K562 (cell line): ENCODE measurements around the gene COPE.

Source experiments
- ELF1 ChIP-seq: fragments of 200-800 bp; sonication (Bioruptor generic); IDR thresholded peaks from 2 replicates; pipeline ENCODE4 v1.6.1; 2016; ENCODE audit warnings: missing genetic modification characterization, missing compliant biosample characterization
- ELF2 ChIP-seq: fragments of 250-450 bp; sonication (Bioruptor Pico); IDR thresholded peaks from 2 replicates; pipeline ENCODE4 v1.5.0; 2021; ENCODE audit warnings: mild to moderate bottlenecking
- EZH2 ChIP-seq: IDR thresholded peaks from 2 replicates; pipeline ENCODE4 v1.6.1; 2012; ENCODE audit warnings: low read depth, mild to moderate bottlenecking, inconsistent platforms, low read length, borderline replicate concordance
- FOXJ3 ChIP-seq: sonication (generic); formaldehyde crosslinking; IDR thresholded peaks from 2 replicates; pipeline ENCODE4 v1.4.0; 2020; ENCODE audit warnings: mild to moderate bottlenecking, missing genetic modification reagents
- HDAC3 ChIP-seq: fragments of 450-650 bp; IDR thresholded peaks from 2 replicates; pipeline ENCODE4 v1.6.1; 2018; ENCODE audit warnings: borderline replicate concordance, mild to moderate bottlenecking, moderate library complexity; ENCODE audit not compliant: partially characterized antibody
- HNRNPLL ChIP-seq: fragments of 200-400 bp; formaldehyde crosslinking; IDR thresholded peaks from 2 replicates; pipeline ENCODE4 v1.6.1; 2017; ENCODE audit warnings: low read length, low read depth, mild to moderate bottlenecking; ENCODE audit not compliant: poor library complexity, severe bottlenecking
- MXD1 ChIP-seq: fragments of 250-450 bp; sonication (Bioruptor Pico); IDR thresholded peaks from 2 replicates; pipeline ENCODE4 v1.8.0; 2021; ENCODE audit warnings: borderline replicate concordance, mild to moderate bottlenecking, moderate library complexity; ENCODE audit not compliant: poor library complexity, severe bottlenecking
- POLR2A ChIP-seq: fragments of 450-650 bp; conservative IDR thresholded peaks from 2 replicates; pipeline ENCODE4 v1.6.1; 2016
- SREBF2 ChIP-seq: sonication (generic); formaldehyde crosslinking; IDR thresholded peaks from 2 replicates; pipeline ENCODE4 v1.4.0; 2020; ENCODE audit warnings: mild to moderate bottlenecking, missing genetic modification reagents
- XRCC4 ChIP-seq: IDR thresholded peaks from one replicate; pipeline ENCODE4 v1.6.1; 2011; ENCODE audit not compliant: insufficient read depth, insufficient read length; ENCODE audit errors: extremely low read depth
- TF ChIP-seq, protein P1 (sequence below), 3 experiments: IDR thresholded peaks in 2 of 3; conservative IDR thresholded peaks in 1 of 3; 2 replicates each; pipeline ENCODE4 v1.5.1; 2011 to 2012; ENCODE audit warnings: low read length in 3 of 3, mild to moderate bottlenecking in 3 of 3, control low read depth in 2 of 3, improper control_type of control experiment in 1 of 3, inconsistent platforms in 1 of 3, low read depth in 1 of 3, mixed read lengths in 1 of 3, moderate library complexity in 1 of 3; ENCODE audit not compliant: insufficient read depth in 2 of 3
- TF ChIP-seq, protein P2 (sequence below): fragments of 450-650 bp; IDR thresholded peaks from 2 replicates; pipeline ENCODE4 v1.6.1; 2017; ENCODE audit warnings: antibody characterized with exemption, mild to moderate bottlenecking

DNA sequence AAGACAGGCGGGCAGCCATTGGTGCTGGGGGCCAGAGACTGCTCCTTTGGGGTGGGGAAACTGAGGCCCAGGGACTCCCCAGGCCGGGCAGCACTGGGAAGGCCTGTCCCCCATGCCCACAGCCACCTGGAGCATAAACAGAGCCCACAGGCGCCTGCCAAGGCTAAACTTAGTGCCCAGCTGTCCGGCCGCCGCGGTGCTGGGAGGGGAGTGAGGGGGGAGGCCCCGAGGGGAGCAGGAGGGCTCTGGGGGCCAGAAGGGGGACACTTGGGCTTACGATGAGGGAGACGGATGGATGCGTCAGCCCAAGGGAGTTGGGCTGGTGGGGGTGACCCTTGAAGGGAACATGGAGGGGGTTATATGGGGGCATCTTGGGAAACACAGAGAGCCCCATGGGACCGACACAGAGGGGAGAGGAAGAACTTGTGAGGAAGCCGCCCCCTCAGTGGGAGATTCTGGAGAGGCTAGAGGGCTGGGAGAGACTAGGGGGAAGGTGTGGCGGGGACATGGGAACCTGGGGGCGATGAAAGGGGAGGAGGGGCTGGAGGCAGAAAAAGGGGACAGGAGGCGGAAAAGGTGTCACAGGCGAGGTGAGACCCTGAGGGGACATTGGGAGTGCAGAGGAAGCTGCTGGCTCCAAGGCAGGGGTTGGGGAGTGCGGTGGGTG is 25.5 kb downstream of the COPE start:
- TF ChIP-seq ELF2 (CRISPR knock-in tag): no peak
- TF ChIP-seq, protein P1, sequence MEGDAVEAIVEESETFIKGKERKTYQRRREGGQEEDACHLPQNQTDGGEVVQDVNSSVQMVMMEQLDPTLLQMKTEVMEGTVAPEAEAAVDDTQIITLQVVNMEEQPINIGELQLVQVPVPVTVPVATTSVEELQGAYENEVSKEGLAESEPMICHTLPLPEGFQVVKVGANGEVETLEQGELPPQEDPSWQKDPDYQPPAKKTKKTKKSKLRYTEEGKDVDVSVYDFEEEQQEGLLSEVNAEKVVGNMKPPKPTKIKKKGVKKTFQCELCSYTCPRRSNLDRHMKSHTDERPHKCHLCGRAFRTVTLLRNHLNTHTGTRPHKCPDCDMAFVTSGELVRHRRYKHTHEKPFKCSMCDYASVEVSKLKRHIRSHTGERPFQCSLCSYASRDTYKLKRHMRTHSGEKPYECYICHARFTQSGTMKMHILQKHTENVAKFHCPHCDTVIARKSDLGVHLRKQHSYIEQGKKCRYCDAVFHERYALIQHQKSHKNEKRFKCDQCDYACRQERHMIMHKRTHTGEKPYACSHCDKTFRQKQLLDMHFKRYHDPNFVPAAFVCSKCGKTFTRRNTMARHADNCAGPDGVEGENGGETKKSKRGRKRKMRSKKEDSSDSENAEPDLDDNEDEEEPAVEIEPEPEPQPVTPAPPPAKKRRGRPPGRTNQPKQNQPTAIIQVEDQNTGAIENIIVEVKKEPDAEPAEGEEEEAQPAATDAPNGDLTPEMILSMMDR (IDR thresholded peaks at IDR 0.05 in 2 of 3, conservative IDR thresholded peaks at IDR 0.05 in 1 of 3; ENCODE audit: insufficient read depth in 2 of 3, low read depth in 1 of 3, low read length in 3 of 3): no peak
- TF ChIP-seq XRCC4: no peak
- no peak for TF ChIP-seq EZH2
- TF ChIP-seq HDAC3: no peak
- no peak for TF ChIP-seq ELF1 (tag)
- TF ChIP-seq HNRNPLL: no peak
- TF ChIP-seq FOXJ3 (CRISPR knock-in tag): no peak
- no peak for TF ChIP-seq SREBF2 (CRISPR knock-in tag)
- TF ChIP-seq POLR2A: no peak
- TF ChIP-seq MXD1 (CRISPR knock-in tag): no peak
- TF ChIP-seq, protein P2, sequence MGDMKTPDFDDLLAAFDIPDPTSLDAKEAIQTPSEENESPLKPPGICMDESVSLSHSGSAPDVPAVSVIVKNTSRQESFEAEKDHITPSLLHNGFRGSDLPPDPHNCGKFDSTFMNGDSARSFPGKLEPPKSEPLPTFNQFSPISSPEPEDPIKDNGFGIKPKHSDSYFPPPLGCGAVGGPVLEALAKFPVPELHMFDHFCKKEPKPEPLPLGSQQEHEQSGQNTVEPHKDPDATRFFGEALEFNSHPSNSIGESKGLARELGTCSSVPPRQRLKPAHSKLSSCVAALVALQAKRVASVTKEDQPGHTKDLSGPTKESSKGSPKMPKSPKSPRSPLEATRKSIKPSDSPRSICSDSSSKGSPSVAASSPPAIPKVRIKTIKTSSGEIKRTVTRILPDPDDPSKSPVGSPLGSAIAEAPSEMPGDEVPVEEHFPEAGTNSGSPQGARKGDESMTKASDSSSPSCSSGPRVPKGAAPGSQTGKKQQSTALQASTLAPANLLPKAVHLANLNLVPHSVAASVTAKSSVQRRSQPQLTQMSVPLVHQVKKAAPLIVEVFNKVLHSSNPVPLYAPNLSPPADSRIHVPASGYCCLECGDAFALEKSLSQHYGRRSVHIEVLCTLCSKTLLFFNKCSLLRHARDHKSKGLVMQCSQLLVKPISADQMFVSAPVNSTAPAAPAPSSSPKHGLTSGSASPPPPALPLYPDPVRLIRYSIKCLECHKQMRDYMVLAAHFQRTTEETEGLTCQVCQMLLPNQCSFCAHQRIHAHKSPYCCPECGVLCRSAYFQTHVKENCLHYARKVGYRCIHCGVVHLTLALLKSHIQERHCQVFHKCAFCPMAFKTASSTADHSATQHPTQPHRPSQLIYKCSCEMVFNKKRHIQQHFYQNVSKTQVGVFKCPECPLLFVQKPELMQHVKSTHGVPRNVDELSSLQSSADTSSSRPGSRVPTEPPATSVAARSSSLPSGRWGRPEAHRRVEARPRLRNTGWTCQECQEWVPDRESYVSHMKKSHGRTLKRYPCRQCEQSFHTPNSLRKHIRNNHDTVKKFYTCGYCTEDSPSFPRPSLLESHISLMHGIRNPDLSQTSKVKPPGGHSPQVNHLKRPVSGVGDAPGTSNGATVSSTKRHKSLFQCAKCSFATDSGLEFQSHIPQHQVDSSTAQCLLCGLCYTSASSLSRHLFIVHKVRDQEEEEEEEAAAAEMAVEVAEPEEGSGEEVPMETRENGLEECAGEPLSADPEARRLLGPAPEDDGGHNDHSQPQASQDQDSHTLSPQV: no peak
